ENCODE measurements around the gene OARD1. TPM values are rescaled to one million over a fixed set of nuclear protein-coding genes. Genes with fewer than 3 reads are reported as not detected.

Gene OARD1, protein sequence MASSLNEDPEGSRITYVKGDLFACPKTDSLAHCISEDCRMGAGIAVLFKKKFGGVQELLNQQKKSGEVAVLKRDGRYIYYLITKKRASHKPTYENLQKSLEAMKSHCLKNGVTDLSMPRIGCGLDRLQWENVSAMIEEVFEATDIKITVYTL
- total RNA-seq (2022; extraction: Qiagen RNA extraction; ENCODE audit: low read depth): 17.1 to 20.3 TPM (median 19.5 TPM) in 5 replicates

GRCh38 chr6:41071923-41072835 lies at the start of gene OARD1:
TSS of gene OARD1 (minus strand) at chr6:41072356. CDS start at chr6:41071634, 722 bp downstream.

GRCh38 chr6:41072836-41073202 lies 663 bp upstream of the OARD1 start, which contains the start of gene NFYA:
TSS of gene NFYA (plus strand) at chr6:41072974. CDS start at chr6:41079090, 6,116 bp downstream.

DNA sequence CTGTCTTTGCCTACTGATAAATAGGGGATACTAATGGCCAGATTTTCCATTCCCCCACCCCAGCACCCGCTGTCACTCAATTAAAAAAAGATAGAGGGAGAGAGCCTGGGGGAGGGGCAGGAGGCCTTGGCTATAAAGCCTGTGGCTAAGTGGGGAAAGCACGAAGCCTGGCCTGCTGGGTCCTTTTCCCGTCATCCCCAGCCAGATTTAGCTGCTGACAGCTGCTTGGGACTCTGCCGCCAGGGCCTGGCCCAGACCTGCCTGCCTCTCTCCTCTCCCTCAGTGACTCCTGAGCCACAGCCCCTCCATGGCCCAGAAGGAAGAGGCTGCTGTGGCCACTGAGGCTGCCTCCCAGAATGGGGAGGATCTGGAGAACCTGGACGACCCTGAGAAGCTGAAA lies 19.1 kb downstream of the OARD1 start, which contains the start of gene APOBEC2:
Gene APOBEC2 (plus strand): TSS at position 162 of the 400 bp plus-strand sequence. CDS start 146 bp downstream, at position 308.

DNA sequence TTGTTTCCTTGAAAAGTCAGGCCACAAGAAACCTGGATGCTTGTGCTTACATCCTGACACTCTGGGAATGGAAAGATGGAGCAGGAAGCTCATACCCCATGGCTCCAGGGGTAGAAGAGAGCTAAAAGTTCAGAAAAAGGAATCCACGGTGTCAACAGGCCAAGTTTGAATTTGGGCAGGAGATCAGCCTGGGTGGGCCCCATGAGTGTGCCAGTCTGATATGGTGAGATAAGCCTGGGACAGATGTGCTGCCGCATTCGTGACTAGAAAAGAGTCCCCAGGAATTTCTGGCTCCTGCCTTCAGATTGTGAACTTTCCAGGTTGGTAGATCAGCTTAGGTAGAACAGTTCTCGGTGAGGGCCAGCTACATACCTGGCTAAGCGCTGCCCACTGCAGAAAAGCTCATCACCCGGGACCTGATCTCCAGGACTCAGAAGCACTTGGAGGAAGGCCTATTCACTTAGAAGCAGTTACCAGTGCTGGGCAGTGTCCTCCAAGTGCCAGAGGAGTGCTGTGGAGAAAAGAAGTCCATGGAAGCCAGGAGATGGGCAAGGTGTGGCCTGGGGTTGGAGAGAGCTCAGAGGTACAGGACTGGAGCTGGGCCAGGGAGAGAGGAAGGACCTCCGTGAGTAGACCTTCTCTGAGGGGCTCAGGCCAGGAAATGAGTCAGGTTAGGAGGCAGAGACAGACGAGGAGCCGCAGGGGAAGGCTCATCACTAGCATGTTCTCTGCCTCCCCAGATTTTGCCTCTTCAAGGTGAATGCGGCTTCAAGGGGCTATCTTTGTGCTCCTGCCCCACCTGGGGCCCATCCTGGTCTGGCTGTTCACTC lies 29.7 kb downstream of the OARD1 start, which contains the start of gene TSPO2:
Gene TSPO2 (plus strand): TSS at position 242 of the 830 bp plus-strand sequence. CDS start 519 bp downstream, at position 761.

GRCh38 chr6:41039060-41039998 lies 32.8 kb downstream of the OARD1 start, which contains the start of gene UNC5CL:
TSS of gene UNC5CL (minus strand) at chr6:41039221. CDS start at chr6:41035074, 4,147 bp downstream.

Other genes with a start within 250 kb of the OARD1 start
- gene UNC5CL, start 33.1 kb downstream of the OARD1 start, total RNA-seq (2022; extraction: Qiagen RNA extraction; ENCODE audit: low read depth): 0.34 to 1.1 TPM (median 0.60 TPM) in 5 replicates
- gene TSPO2, start 29.9 kb downstream of the OARD1 start, total RNA-seq (2022; extraction: Qiagen RNA extraction; ENCODE audit: low read depth): not detected in 5 replicates
- gene APOBEC2, start 19.2 kb downstream of the OARD1 start, total RNA-seq (2022; extraction: Qiagen RNA extraction; ENCODE audit: low read depth): not detected in 5 replicates
- gene NFYA, start 618 bp upstream of the OARD1 start, total RNA-seq (2022; extraction: Qiagen RNA extraction; ENCODE audit: low read depth): 9.8 to 15.3 TPM (median 13.6 TPM) in 5 replicates
- not detected in 5 replicates for gene TREML1, start 82.0 kb upstream of the OARD1 start, total RNA-seq (2022; extraction: Qiagen RNA extraction; ENCODE audit: low read depth)
- not detected in 5 replicates for gene TREM2, start 90.8 kb upstream of the OARD1 start, total RNA-seq (2022; extraction: Qiagen RNA extraction; ENCODE audit: low read depth)
- gene TREML2, start 128.8 kb upstream of the OARD1 start, total RNA-seq (2022; extraction: Qiagen RNA extraction; ENCODE audit: low read depth): not detected in 5 replicates
- gene TREML4, start 156.0 kb upstream of the OARD1 start, total RNA-seq (2022; extraction: Qiagen RNA extraction; ENCODE audit: low read depth): 0.06 TPM in 1 of 5 replicates, not detected in the others
- 0.22 to 0.48 TPM (median 0.32 TPM) in 4 of 5 replicates, not detected in the other for gene TREM1, start 214.3 kb upstream of the OARD1 start, total RNA-seq (2022; extraction: Qiagen RNA extraction; ENCODE audit: low read depth)

Measured in A549 treated with GW870086 at 1 μM for 4 hours (cell line).